HepG2 (cell line): ENCODE results near the gene YPEL5. TPM values are rescaled to one million over a fixed set of nuclear protein-coding genes. Genes with fewer than 3 reads are reported as not detected.
A peak's percentile ranks its signal among the peaks of the same experiment; 100 is the strongest.

Source experiments
- ATAC-seq: fragments of 200-7000 bp; cut with Tn5 transposase; 3 replicates; pipeline ENCODE4 v1.9.1; 2020; ENCODE audit warnings: mild to moderate bottlenecking, moderate library complexity
- BruUV-seq: library from RNA; stranded (reverse); fragments of 400-500 nt; replicated peaks from 2 replicates; lab custom pipeline; 2021; lab: Mats Ljungman, UMichigan
- CTCF ChIA-PET: fragments of 300-600 bp; formaldehyde crosslinking; extraction: SDS; loops from one replicate; lab custom pipeline; 2021; ENCODE audit warnings: low total read pairs, inconsistent platforms, low intra/inter-chr PET ratio; lab: Yijun Ruan, JAX
- POLR2A ChIA-PET: fragments of 350-600 bp; sonication (Branson Sonifier 250); formaldehyde crosslinking; loops from one replicate; lab custom pipeline; 2020; ENCODE audit warnings: antibody characterized with exemption, inconsistent platforms; lab: Yijun Ruan, JAX
- DNase-seq: peaks from one replicate; pipeline ENCODE4 v3.0.0-alpha.2; 2015; ENCODE audit warnings: low spot score
- FAIRE-seq: peaks from 3 replicates; lab custom pipeline; 2011; peaks lifted over from hg19 to GRCh38; lab: Jason Lieb, UNC
- H2AFZ ChIP-seq: one replicate; pipeline ENCODE4 v1.6.1; 2011; ENCODE audit warnings: low read length, inconsistent platforms
- H3K27ac ChIP-seq: fragments of 300-600 bp; 3 replicates; pipeline ENCODE4 v1.8.0; 2011; ENCODE audit warnings: mixed run types, mild to moderate bottlenecking, mixed read lengths, low read length, inconsistent platforms; ENCODE audit not compliant: insufficient read depth; ENCODE audit errors: extremely low read length
- H3K27me3 ChIP-seq, 2 experiments: fragments of 200-600 bp in 1 of 2; 2 replicates in 1 of 2; 3 replicates in 1 of 2; pipeline versions ENCODE4 v1.6.0 to v1.8.0; 2011; ENCODE audit warnings: low read length in 2 of 2, mild to moderate bottlenecking in 2 of 2, moderate library complexity in 2 of 2, inconsistent platforms in 1 of 2; ENCODE audit not compliant: insufficient read depth in 2 of 2, control insufficient read depth in 1 of 2
- H3K36me3 ChIP-seq, 2 experiments: fragments of 200-600 bp in 1 of 2; replicated peaks in 1 of 2; 2 replicates in 1 of 2; 3 replicates in 1 of 2; pipeline versions ENCODE4 v1.5.1 to v1.8.0; 2011; ENCODE audit warnings: low read length in 2 of 2, inconsistent platforms in 1 of 2; ENCODE audit not compliant: insufficient read depth in 2 of 2, control insufficient read depth in 1 of 2
- H3K4me1 ChIP-seq: 2 replicates; pipeline ENCODE4 v1.5.1; 2012; ENCODE audit warnings: low read length, inconsistent platforms; ENCODE audit not compliant: insufficient read depth
- H3K4me2 ChIP-seq: 2 replicates; pipeline ENCODE4 v1.6.0; 2011; ENCODE audit warnings: low read depth, low read length, inconsistent platforms
- H3K4me3 ChIP-seq, 3 experiments: fragments of 200-600 bp in 1 of 3; sonication (generic), shearing (Covaris generic) in 1 of 3; replicated peaks in 1 of 3; 2 replicates each; pipeline ENCODE4 v1.5.1; 2011 to 2016; ENCODE audit warnings: low read length in 3 of 3, inconsistent platforms in 2 of 3, low read depth in 2 of 3, mild to moderate bottlenecking in 2 of 3, control low read depth in 1 of 3, mixed read lengths in 1 of 3; ENCODE audit not compliant: insufficient read depth in 1 of 3
- H3K79me2 ChIP-seq: one replicate; pipeline ENCODE4 v1.6.1; 2011; ENCODE audit warnings: low read length, inconsistent platforms; ENCODE audit not compliant: insufficient read depth
- H3K9ac ChIP-seq: 2 replicates; pipeline ENCODE4 v1.6.0; 2011; ENCODE audit warnings: mild to moderate bottlenecking, low read depth, low read length, inconsistent platforms; ENCODE audit not compliant: insufficient read depth
- H3K9me3 ChIP-seq: 2 replicates; pipeline ENCODE4 v1.5.1; 2012; ENCODE audit warnings: mild to moderate bottlenecking, low read length
- H4K20me1 ChIP-seq: 2 replicates; pipeline ENCODE4 v1.6.0; 2011; ENCODE audit warnings: inconsistent platforms, mild to moderate bottlenecking, low read length, moderate library complexity; ENCODE audit not compliant: insufficient read depth
- KDM5B ChIP-seq: sonication (generic); formaldehyde crosslinking; IDR thresholded peaks from 2 replicates; pipeline ENCODE4 v1.4.0; 2020; ENCODE audit warnings: missing genetic modification reagents, mild to moderate bottlenecking, borderline replicate concordance
- SKI ChIP-seq: fragments of 450-650 bp; IDR thresholded peaks from one replicate; pipeline ENCODE4 v1.6.1; 2018; ENCODE audit warnings: mild to moderate bottlenecking; ENCODE audit not compliant: partially characterized antibody
- SP140L ChIP-seq: sonication (generic); formaldehyde crosslinking; IDR thresholded peaks from 2 replicates; pipeline ENCODE4 v1.4.0; 2020; ENCODE audit warnings: missing genetic modification reagents, borderline replicate concordance
- STAG1 ChIP-seq: sonication (generic); formaldehyde crosslinking; IDR thresholded peaks from 2 replicates; pipeline ENCODE4 v1.4.0; 2020; ENCODE audit warnings: missing genetic modification reagents
- YY1 ChIP-seq: IDR thresholded peaks from 2 replicates; pipeline ENCODE4 v1.6.1; 2011; ENCODE audit warnings: low read length, low read depth, moderate library complexity, mild to moderate bottlenecking; ENCODE audit not compliant: insufficient read depth, insufficient replicate concordance
- ZC3H13 ChIP-seq: sonication (generic); formaldehyde crosslinking; IDR thresholded peaks from 2 replicates; pipeline ENCODE4 v1.8.1; 2023; ENCODE audit warnings: mild to moderate bottlenecking, missing genetic modification reagents, moderate library complexity
- ZNF138 ChIP-seq: sonication (generic); formaldehyde crosslinking; IDR thresholded peaks from 2 replicates; pipeline ENCODE4 v1.5.0; 2020; ENCODE audit warnings: mild to moderate bottlenecking, low read depth, missing genetic modification reagents
- ZNF34 ChIP-seq: sonication (generic); formaldehyde crosslinking; IDR thresholded peaks from 2 replicates; pipeline ENCODE4 v1.4.0; 2020; ENCODE audit warnings: mild to moderate bottlenecking, missing genetic modification reagents, borderline replicate concordance
- ZNF629 ChIP-seq: sonication (generic); formaldehyde crosslinking; conservative IDR thresholded peaks from 2 replicates; pipeline ENCODE4 v1.5.0; 2020; ENCODE audit warnings: missing genetic modification reagents
- ZNF792 ChIP-seq: IDR thresholded peaks from 2 replicates; pipeline ENCODE4 v1.6.1; 2016
- WGBS: methylation state at CpG from one replicate; pipeline ENCODE4 v1.1.6; 2017; ENCODE audit warnings: low lambda C conversion rate; 5-methylcytosine and 5-hydroxymethylcytosine counted together
- in situ Hi-C: cut with HindIII; loops from 2 replicates; pipeline ENCODE4 v1.10.0; 2017; ENCODE audit warnings: low pct_unique_long_range_greater_than_20kb; ENCODE audit not compliant: extremely low pct_ligation_motif_present
- intact Hi-C: fragments of 100-400 bp; cut with micrococcal nuclease; formaldehyde crosslinking; loops from one replicate; pipeline ENCODE4 v1.10.0; 2022; ENCODE audit not compliant: unreplicated experiment
- polyA plus RNA-seq, 8 experiments: library from polyadenylated mRNA; depleted of rRNA in 3 of 8; stranded (reverse) in 7 of 8; unstranded in 1 of 8; fragments of >200 nt; fragmentation: Illumina TruSeq in 4 of 8; extraction: Trizol in 4 of 8; gene quantifications; 2 replicates each; pipeline versions ENCODE4 v1.2.1 to v1.2.3, GENCODE V29; 2011 to 2016; ENCODE audit warnings: low read depth in 4 of 8, missing spikeins in 1 of 8, mixed read lengths in 1 of 8; ENCODE audit not compliant: insufficient read depth in 1 of 8
- total RNA-seq, 5 experiments: library from RNA; depleted of rRNA; stranded (reverse); fragments of >200 nt; fragmentation: Illumina TruSeq; extraction: Trizol; gene quantifications; 2 replicates each; pipeline ENCODE4 v1.2.3, GENCODE V29; 2016; ENCODE audit warnings: low read depth in 1 of 5
- TF ChIP-seq, protein P1 (sequence below): sonication (generic); formaldehyde crosslinking; conservative IDR thresholded peaks from 2 replicates; pipeline ENCODE4 v1.4.0; 2020; ENCODE audit warnings: missing genetic modification reagents
- TF ChIP-seq, protein P2 (sequence below): sonication (generic); formaldehyde crosslinking; IDR thresholded peaks from 2 replicates; pipeline ENCODE4 v1.8.1; 2022; ENCODE audit warnings: low read depth, mild to moderate bottlenecking, missing genetic modification reagents

YPEL5 gene
- total and polyA plus RNA-seq, 2 of the 13 experiments (the other 11 are each of a cell fraction or from before 2014, with no cell fraction given), result 12.7 to 49.7 TPM

DNA sequence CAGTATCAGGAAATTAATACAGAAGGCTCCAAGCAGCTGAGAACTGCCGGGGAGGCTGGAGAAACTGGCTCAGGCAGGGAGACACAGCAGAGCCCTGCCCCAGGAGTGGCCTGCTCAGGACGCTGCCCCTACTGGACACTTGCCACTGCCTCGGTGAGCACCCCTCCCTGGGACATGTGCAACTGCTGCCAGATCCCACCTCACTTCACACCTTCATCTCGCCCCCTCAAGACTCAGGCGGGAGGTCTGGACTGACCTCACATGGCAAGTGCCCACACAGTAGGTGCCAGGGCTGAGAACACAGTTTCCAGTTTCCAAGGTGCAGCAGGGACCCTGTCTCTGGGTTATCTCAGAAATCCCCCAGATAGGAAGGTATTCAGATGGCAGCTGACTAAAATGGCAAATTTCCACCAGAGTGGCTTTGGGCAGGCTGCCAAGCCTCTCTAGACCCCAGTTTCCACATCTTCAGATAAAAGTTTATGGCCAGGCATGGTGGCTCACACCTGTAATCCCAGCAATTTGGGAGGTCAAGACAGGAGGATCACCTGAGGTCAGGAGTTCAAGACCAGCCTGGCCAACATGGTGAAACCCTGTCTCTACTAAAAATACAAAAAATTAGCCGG lies 50.9 kb downstream of the YPEL5 start:
- Histone ChIP-seq H3K9ac (no peak overlapping the region), H3K27me3 (peaks cover 0 to 11% of the 10 kb centered on the region in 2 experiments; a peak in 1 of 5 replicates), H3K79me2 (no peaks in the 10 kb centered on the region), H4K20me1 (no peaks in the 10 kb centered on the region)
- POLR2A ChIA-PET, result no interaction called here
- WGBS, result 13% methylated on average over 3 of the region's 6 CpGs
- DNase-seq, result no peak
- TF ChIP-seq SKI, result no peak
- TF ChIP-seq STAG1 (CRISPR knock-in tag), result no peak
- TF ChIP-seq SP140L (CRISPR knock-in tag), result no peak
- no peak for TF ChIP-seq ZNF792
- TF ChIP-seq ZC3H13 (CRISPR knock-in tag), result no peak
- no peak for TF ChIP-seq ZNF138
- no peak for TF ChIP-seq KDM5B (CRISPR knock-in tag)
- TF ChIP-seq YY1, result no peak
- no peak for TF ChIP-seq ZNF34
- no peak for TF ChIP-seq ZNF629
- TF ChIP-seq, protein P1, sequence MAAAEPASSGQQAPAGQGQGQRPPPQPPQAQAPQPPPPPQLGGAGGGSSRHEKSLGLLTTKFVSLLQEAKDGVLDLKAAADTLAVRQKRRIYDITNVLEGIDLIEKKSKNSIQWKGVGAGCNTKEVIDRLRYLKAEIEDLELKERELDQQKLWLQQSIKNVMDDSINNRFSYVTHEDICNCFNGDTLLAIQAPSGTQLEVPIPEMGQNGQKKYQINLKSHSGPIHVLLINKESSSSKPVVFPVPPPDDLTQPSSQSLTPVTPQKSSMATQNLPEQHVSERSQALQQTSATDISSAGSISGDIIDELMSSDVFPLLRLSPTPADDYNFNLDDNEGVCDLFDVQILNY, result no peak
- TF ChIP-seq, protein P2, sequence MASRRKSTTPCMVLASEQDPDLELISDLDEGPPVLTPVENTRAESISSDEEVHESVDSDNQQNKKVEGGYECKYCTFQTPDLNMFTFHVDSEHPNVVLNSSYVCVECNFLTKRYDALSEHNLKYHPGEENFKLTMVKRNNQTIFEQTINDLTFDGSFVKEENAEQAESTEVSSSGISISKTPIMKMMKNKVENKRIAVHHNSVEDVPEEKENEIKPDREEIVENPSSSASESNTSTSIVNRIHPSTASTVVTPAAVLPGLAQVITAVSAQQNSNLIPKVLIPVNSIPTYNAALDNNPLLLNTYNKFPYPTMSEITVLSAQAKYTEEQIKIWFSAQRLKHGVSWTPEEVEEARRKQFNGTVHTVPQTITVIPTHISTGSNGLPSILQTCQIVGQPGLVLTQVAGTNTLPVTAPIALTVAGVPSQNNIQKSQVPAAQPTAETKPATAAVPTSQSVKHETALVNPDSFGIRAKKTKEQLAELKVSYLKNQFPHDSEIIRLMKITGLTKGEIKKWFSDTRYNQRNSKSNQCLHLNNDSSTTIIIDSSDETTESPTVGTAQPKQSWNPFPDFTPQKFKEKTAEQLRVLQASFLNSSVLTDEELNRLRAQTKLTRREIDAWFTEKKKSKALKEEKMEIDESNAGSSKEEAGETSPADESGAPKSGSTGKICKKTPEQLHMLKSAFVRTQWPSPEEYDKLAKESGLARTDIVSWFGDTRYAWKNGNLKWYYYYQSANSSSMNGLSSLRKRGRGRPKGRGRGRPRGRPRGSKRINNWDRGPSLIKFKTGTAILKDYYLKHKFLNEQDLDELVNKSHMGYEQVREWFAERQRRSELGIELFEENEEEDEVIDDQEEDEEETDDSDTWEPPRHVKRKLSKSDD (CRISPR knock-in tag), result no peak
- TF ChIP-seq, all 625 proteins: peak for 0
- no TSS peak for BruUV-seq
- H3K36me3 ChIP-seq, result no peaks in the 10 kb centered on the region
- FAIRE-seq, result no peak
- intact Hi-C loops, result no loop called here
- peak; percentile 79 for ATAC-seq
- H3K27ac ChIP-seq, result no peak overlapping the region
- no peaks in the 10 kb centered on the region for H3K9me3 ChIP-seq
- CTCF ChIA-PET, result no interaction called here
- no peak overlapping the region for H3K4me3 ChIP-seq
- H3K4me1 ChIP-seq, result no peaks in the 10 kb centered on the region
- H3K4me2 ChIP-seq, result no peak overlapping the region
- in situ Hi-C loops, result no loop called here
- H2AFZ ChIP-seq, result no peak overlapping the region
